Right lobe of liver (tissue), 6 donors: ENCODE data around the gene ATG101. TPM values are rescaled to one million over a fixed set of nuclear protein-coding genes. Genes with fewer than 3 reads are reported as not detected.

Experiments used
- ATAC-seq, 4 donors: fragments of 200-7000 bp; cut with Tn5 transposase; one replicate each; pipeline ENCODE4 v1.9.1; 2020; ENCODE audit warnings: mild to moderate bottlenecking in 4 of 4, moderate library complexity in 4 of 4
- DNase-seq, 3 donors: peaks; one replicate each; pipeline ENCODE4 v3.0.0-alpha.2; 2020
- H3K27ac ChIP-seq, 3 donors: fragments of 200-600 bp; one replicate each; pipeline ENCODE4 v1.8.0; 2022
- H3K27me3 ChIP-seq, 2 donors: fragments of 200-600 bp; one replicate each; pipeline ENCODE4 v1.8.0; 2022
- H3K36me3 ChIP-seq, 4 donors: fragments of 200-600 bp; sonication (generic) in 1 of 4; one replicate each; pipeline versions ENCODE4 v1.5.1 to v1.8.0; 2017 to 2022; ENCODE audit warnings: control low read depth in 1 of 4
- H3K4me1 ChIP-seq, 4 donors: fragments of 200-600 bp; sonication (generic) in 1 of 4; one replicate each; pipeline versions ENCODE4 v1.5.1 to v1.8.0; 2017 to 2022; ENCODE audit warnings: control low read depth in 1 of 4
- H3K4me3 ChIP-seq, 3 donors: fragments of 200-600 bp; one replicate each; pipeline ENCODE4 v1.8.0; 2022
- H3K9me3 ChIP-seq, 4 donors: fragments of 200-600 bp; sonication (generic) in 1 of 4; one replicate each; pipeline versions ENCODE4 v1.5.1 to v1.8.0; 2017 to 2022; ENCODE audit warnings: control low read depth in 1 of 4
- CTCF ChIP-seq, 4 donors: fragments of 200-600 bp in 3 of 4; fragments of 450-650 bp in 1 of 4; IDR thresholded peaks; one replicate each; pipeline versions ENCODE4 v1.5.1 to v1.8.0; 2016 to 2022; ENCODE audit warnings: antibody characterized with exemption in 4 of 4, mild to moderate bottlenecking in 2 of 4
- POLR2A ChIP-seq: fragments of 450-650 bp; IDR thresholded peaks from one replicate; pipeline ENCODE4 v1.6.1; 2017; ENCODE audit warnings: antibody characterized with exemption, mild to moderate bottlenecking
- WGBS: methylation state at CpG from one replicate; pipeline ENCODE4 v1.1.6; 2018; ENCODE audit warnings: low coverage, low lambda C conversion rate; ENCODE audit not compliant: insufficient coverage; ENCODE audit errors: missing lambda C conversion rate; 5-methylcytosine and 5-hydroxymethylcytosine counted together
- intact Hi-C, 2 donors: fragments of 100-400 bp; cut with DNase I; formaldehyde crosslinking; loops; one replicate each; pipeline versions ENCODE4 v1.11.2 to v1.14.1; 2022
- total RNA-seq, 6 experiments: library from RNA; depleted of rRNA in 2 of 6; stranded (reverse); fragments of >200 nt in 2 of 6; fragmentation: NEBNext Ultra II Directional in 3 of 6; extraction: Animal tissue kit (Norgen Biotek cat#: 25700) in 3 of 6; gene quantifications; one replicate each; pipeline versions ENCODE4 v1.1.0 to v1.2.4, GENCODE V29; 2016 to 2023
- donor health status: DM: no; HTN: yes; CAD: no.
- donor health status: DM: no; HTN: no; CAD: no.
- donor health status: DM: no; HTN: no; CAD: no.
- donor health status: DM: no; HTN: yes; CAD: no.
- donor health status: DM: no; HTN: yes; CAD: no.

Gene ATG101
- total RNA-seq, 6 experiments from 2014 or later = 17.4 to 29.7 (median 21.0) TPM

DNA sequence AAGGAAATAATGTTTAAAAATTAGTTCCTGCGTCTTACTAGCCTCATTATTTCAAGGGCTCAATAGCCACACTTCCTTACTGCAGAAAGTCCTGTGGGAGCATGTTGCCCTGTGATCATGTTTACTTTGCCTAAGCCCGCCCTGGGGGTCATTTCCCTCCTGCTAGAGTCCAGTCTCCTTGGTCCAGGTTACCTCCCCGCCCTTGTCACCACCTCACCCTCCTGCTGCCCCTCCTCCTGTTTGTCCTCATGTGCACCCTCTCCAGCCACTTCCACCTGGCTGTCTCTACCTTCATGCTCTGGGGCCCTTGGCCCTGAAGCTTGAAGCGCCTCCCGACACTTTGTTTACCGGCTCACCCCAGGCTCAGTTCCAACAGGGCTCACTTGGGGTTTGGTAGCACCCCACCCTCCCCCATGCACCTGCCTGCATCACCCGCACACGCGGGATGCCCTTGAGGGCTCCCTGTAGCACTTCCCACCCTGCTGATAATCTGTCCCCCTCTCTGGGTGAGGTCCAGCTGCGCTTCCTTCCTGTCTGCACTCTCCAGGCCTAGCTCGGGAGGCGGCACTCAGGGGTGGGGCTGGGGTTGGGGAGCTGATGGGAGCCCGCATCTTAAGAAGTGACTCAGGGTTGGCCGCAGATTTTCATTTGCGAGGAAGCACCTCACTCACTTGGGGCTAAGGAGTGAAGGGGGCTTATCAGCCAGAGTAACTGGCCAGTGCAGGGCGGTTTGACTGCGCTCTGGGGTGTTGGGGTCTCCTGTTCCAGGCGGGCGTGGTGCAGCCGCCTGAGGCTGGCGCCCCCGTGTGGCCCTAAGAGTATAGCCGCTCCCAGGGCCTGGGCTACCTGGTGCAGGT, 49.8 kb downstream of the ATG101 start:
- peak overlapping the region; percentile 33 to 76 (median 68) for H3K27ac ChIP-seq
- WGBS = 5% methylated on average over 14 of the region's 23 CpGs
- H3K27me3 ChIP-seq = no peaks in the 10 kb centered on the region
- peak; percentile 51 to 84 (median 75) for TF ChIP-seq CTCF (IDR thresholded peaks at IDR 0.05)
- TF ChIP-seq POLR2A = no peak
- peaks cover 0 to 38% (median 19%) of the 10 kb centered on the region in 4 donors for H3K4me1 ChIP-seq
- intact Hi-C loops = loop anchor here (5.0 kb wide), 2 partner anchors 37 to 112 kb away; partner anchors contain the start of gene TAMALIN (in 1 of the 2)
- no peaks in the 10 kb centered on the region for H3K9me3 ChIP-seq
- no peaks in the 10 kb centered on the region for H3K36me3 ChIP-seq
- peak; percentile 69 to 91 (median 88) for DNase-seq
- no peak overlapping the region for H3K4me3 ChIP-seq
- ATAC-seq = peak; percentile 75 to 82 (median 79)

GRCh38 chr12:52120951-52121823, 51.4 kb downstream of the ATG101 start:
- H3K27ac ChIP-seq = no peak overlapping the region
- H3K9me3 ChIP-seq = no peaks in the 10 kb centered on the region
- H3K4me1 ChIP-seq = peaks cover 0 to 38% (median 19%) of the 10 kb centered on the region in 4 donors
- no peak overlapping the region for H3K4me3 ChIP-seq
- 53% methylated on average over 10 of the region's 19 CpGs for WGBS
- DNase-seq (no peak), ATAC-seq (no peak)
- no peaks in the 10 kb centered on the region for H3K27me3 ChIP-seq
- TF ChIP-seq POLR2A (no peak), CTCF (IDR thresholded peaks at IDR 0.05) (no peak)
- H3K36me3 ChIP-seq = no peaks in the 10 kb centered on the region
- intact Hi-C loops = loop anchor here (5.0 kb wide), 2 partner anchors 39 to 114 kb away; partner anchors contain the start of gene TAMALIN (in 1 of the 2)

DNA sequence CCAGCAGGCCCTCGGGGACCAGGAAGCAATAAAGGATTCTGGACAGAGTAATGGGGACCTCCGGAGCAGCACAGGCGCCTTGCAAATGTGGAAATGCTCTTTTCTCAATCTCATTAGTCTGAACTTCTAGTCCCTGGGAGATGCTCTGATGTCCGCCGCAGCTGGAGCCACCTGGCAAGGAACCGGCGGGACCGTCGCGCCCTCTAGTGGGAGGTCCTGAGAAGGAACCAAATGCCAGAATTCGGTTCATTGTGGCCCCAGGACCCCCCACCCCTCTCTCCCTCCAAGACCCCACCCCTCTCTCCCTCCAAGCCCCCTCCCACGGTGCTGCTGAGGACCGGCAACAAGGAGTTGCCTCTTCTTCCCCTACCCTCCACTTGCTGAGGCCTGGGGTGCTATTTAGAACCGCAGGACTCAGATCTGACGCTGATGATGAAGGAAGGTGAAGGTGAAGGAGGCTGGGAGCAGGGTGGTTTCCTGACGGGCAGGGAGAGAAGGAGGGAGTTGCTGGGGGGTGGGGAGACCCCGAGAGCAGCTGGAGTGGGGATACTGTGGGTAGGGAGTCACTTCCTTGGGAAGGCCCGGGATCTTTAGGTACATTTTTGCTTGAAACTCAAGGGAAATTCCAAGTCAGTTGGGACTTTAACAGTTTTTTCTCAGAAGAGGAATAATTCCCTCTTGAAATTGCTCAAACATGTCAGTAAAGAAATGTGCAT, 52.2 kb downstream of the ATG101 start:
- DNase-seq (peak; percentile 74 to 78 (median 75)), ATAC-seq (peak; percentile 33 to 43 (median 40))
- H3K4me3 ChIP-seq = no peak overlapping the region
- H3K27ac ChIP-seq = peak overlapping the region in 2 of 3 donors; percentile 52 to 60
- peak; percentile 46 to 79 (median 74) for TF ChIP-seq CTCF (IDR thresholded peaks at IDR 0.05)
- TF ChIP-seq POLR2A = no peak
- intact Hi-C loops = loop anchor here (5.0 kb wide), 2 partner anchors 40 to 115 kb away; partner anchors contain the start of gene TAMALIN (in 1 of the 2)
- H3K4me1 ChIP-seq = peaks cover 0 to 38% (median 19%) of the 10 kb centered on the region in 4 donors
- no peaks in the 10 kb centered on the region for H3K9me3 ChIP-seq
- 7% methylated on average over 13 of the region's 18 CpGs for WGBS
- no peaks in the 10 kb centered on the region for H3K27me3 ChIP-seq
- H3K36me3 ChIP-seq = no peaks in the 10 kb centered on the region

- Histone ChIP-seq H3K4me1 (peaks cover 0 to 38% (median 19%) of the 10 kb centered on the region in 4 donors), H3K27ac (peak overlapping the region in 2 of 3 donors; percentile 52 to 60), H3K9me3 (no peaks in the 10 kb centered on the region), H3K27me3 (no peaks in the 10 kb centered on the region), H3K36me3 (no peaks in the 10 kb centered on the region), H3K4me3 (no peak overlapping the region)
- WGBS = 51% methylated on average over 3 of the region's 4 CpGs
- intact Hi-C loops = loop anchor here (5.0 kb wide), 2 partner anchors 40 to 115 kb away; partner anchors contain the start of gene TAMALIN (in 1 of the 2)
- TF ChIP-seq CTCF (IDR thresholded peaks at IDR 0.05) (no peak), POLR2A (no peak)
- DNase-seq (no peak), ATAC-seq (no peak)
Observed at GRCh38 chr12:52122540-52122871, 52.7 kb downstream of the ATG101 start.
